SKM-1 (cell line): Measurements from ENCODE around the gene GLYATL3.

Experiments used
- DNase-seq: peaks from one replicate; lab custom pipeline; 2025; ENCODE audit not compliant: unreplicated experiment; lab: John Stamatoyannopoulos, UW

Gene GLYATL3

GRCh38 chr6:49543087-49543858, 43.5 kb downstream of the GLYATL3 start:
- DNase-seq, result no peak

GRCh38 chr6:49546331-49546730, 46.6 kb downstream of the GLYATL3 start:
- DNase-seq, result no peak

- DNase-seq, result no peak
Measured at GRCh38 chr6:49548613-49549304, 49.0 kb downstream of the GLYATL3 start.

- DNase-seq, result no peak
Measured at GRCh38 chr6:49549691-49550491, 50.2 kb downstream of the GLYATL3 start.

- no peak for DNase-seq
Measured at GRCh38 chr6:49550492-49551077, 50.9 kb downstream of the GLYATL3 start, which contains the start of gene C6orf141. Gene C6orf141, plus strand, starts transcription at chr6:49550668. Its CDS starts 125 bp downstream, at chr6:49550793.

GRCh38 chr6:49551078-49551865, 51.5 kb downstream of the GLYATL3 start:
- DNase-seq, result no peak

- DNase-seq, result no peak
Measured at GRCh38 chr6:49551866-49552129, 52.1 kb downstream of the GLYATL3 start.

- DNase-seq, result no peak
Measured at GRCh38 chr6:49552596-49552995, 52.9 kb downstream of the GLYATL3 start.

- DNase-seq, result no peak
Measured at GRCh38 chr6:49553384-49553783, 53.7 kb downstream of the GLYATL3 start.

- DNase-seq, result no peak
Measured at GRCh38 chr6:49555951-49556350, 56.2 kb downstream of the GLYATL3 start.

- no peak for DNase-seq
Measured at GRCh38 chr6:49556429-49556837, 56.7 kb downstream of the GLYATL3 start.

- DNase-seq, result no peak
Measured at GRCh38 chr6:49557177-49557576, 57.5 kb downstream of the GLYATL3 start.

- no peak for DNase-seq
Measured at GRCh38 chr6:49558238-49558637, 58.5 kb downstream of the GLYATL3 start.

GRCh38 chr6:49563006-49563886, 63.5 kb downstream of the GLYATL3 start:
- no peak for DNase-seq

GRCh38 chr6:49564552-49564951, 64.8 kb downstream of the GLYATL3 start:
- no peak for DNase-seq

- no peak for DNase-seq
Measured at GRCh38 chr6:49565261-49565660, 65.5 kb downstream of the GLYATL3 start.

- no peak for DNase-seq
Measured at GRCh38 chr6:49565855-49566254, 66.1 kb downstream of the GLYATL3 start.

GRCh38 chr6:49570474-49571079, 70.9 kb downstream of the GLYATL3 start:
- DNase-seq, result no peak

- DNase-seq, result no peak
Measured at GRCh38 chr6:49576618-49577017, 76.9 kb downstream of the GLYATL3 start.
